HCT116 (cell line): ENCODE results near the gene TMEM143. TPM values are rescaled to one million over a fixed set of nuclear protein-coding genes. Genes with fewer than 3 reads are reported as not detected.

ENCODE experiments used
- ATAC-seq: fragments of 200-7000 bp; cut with Tn5 transposase; 2 replicates; pipeline ENCODE4 v1.9.1; 2020; ENCODE audit warnings: mild to moderate bottlenecking, moderate library complexity
- BruUV-seq: library from RNA; stranded (reverse); fragments of 400-500 nt; replicated peaks from 2 replicates; lab custom pipeline; 2021; lab: Mats Ljungman, UMichigan
- CTCF ChIA-PET: fragments of 300-600 bp; sonication (Branson Sonifier 250); formaldehyde crosslinking; loops from one replicate; lab custom pipeline; 2021; ENCODE audit warnings: antibody characterized with exemption; lab: Charles Lee
- POLR2A ChIA-PET: fragments of 300-600, 350-600 bp; sonication (Branson Sonifier 250); formaldehyde crosslinking; loops from one replicate; lab custom pipeline; 2021; ENCODE audit warnings: antibody characterized with exemption; lab: Charles Lee
- RAD21 ChIA-PET, 2 experiments: fragments of 300-600 bp; sonication (Branson Sonifier 250); formaldehyde crosslinking; loops; one replicate each; lab custom pipeline; 2023; ENCODE audit warnings: low total read pairs in 2 of 2; ENCODE audit not compliant: uncharacterized antibody in 2 of 2, unreplicated experiment in 2 of 2, low non-redundant PET in 1 of 2; lab: Charles Lee
- DNase-seq: peaks from one replicate; pipeline ENCODE4 v3.0.0-alpha.2; 2010; ENCODE audit warnings: low read depth, low spot score
- H2AFZ ChIP-seq: fragments of 200-600 bp; shearing (Covaris generic), sonication (generic); 2 replicates; pipeline ENCODE4 v1.6.1; 2017; ENCODE audit warnings: low read depth, mixed run types, mixed read lengths, antibody characterized with exemption, low read length; ENCODE audit not compliant: poor library complexity, severe bottlenecking
- H3K27ac ChIP-seq: 2 replicates; pipeline ENCODE4 v1.5.1; 2012; ENCODE audit warnings: low read depth, low read length
- H3K27me3 ChIP-seq: fragments of 200-600 bp; sonication (generic); 2 replicates; pipeline ENCODE4 v1.6.1; 2016; ENCODE audit warnings: mixed run types, low read length, mixed read lengths; ENCODE audit not compliant: insufficient read depth
- H3K36me3 ChIP-seq, 2 experiments: fragments of 200-500 bp in 1 of 2; fragments of 200-600 bp in 1 of 2; sonication (Bioruptor generic) in 1 of 2; sonication (generic) in 1 of 2; 2 replicates each; pipeline versions ENCODE4 v1.5.1 to v1.6.1; 2014 to 2016; ENCODE audit warnings: low read length in 2 of 2, inconsistent platforms in 1 of 2, mixed read lengths in 1 of 2, mixed run types in 1 of 2; ENCODE audit not compliant: insufficient read depth in 2 of 2, control insufficient read depth in 1 of 2
- H3K4me1 ChIP-seq, 2 experiments: fragments of 200-600 bp in 1 of 2; sonication (generic) in 1 of 2; 2 replicates each; pipeline versions ENCODE4 v1.5.1 to v1.6.1; 2012 to 2017; ENCODE audit warnings: low read length in 2 of 2, inconsistent platforms in 1 of 2, mild to moderate bottlenecking in 1 of 2, mixed read lengths in 1 of 2, mixed run types in 1 of 2, moderate library complexity in 1 of 2; ENCODE audit not compliant: insufficient read depth in 2 of 2, control insufficient read depth in 1 of 2
- H3K4me2 ChIP-seq: fragments of 200-600 bp; sonication (generic); 2 replicates; pipeline ENCODE4 v1.6.1; 2017; ENCODE audit warnings: mixed run types, low read length, mixed read lengths
- H3K4me3 ChIP-seq, 2 experiments: fragments of 200-600 bp in 1 of 2; sonication (generic) in 1 of 2; replicated peaks in 1 of 2; 2 replicates each; pipeline ENCODE4 v1.5.1; 2011 to 2016; ENCODE audit warnings: low read length in 2 of 2, control low read depth in 1 of 2, low read depth in 1 of 2, mild to moderate bottlenecking in 1 of 2, mixed read lengths in 1 of 2, mixed run types in 1 of 2
- H3K79me2 ChIP-seq: fragments of 200-600 bp; sonication (generic); 2 replicates; pipeline ENCODE4 v1.6.1; 2017; ENCODE audit warnings: mild to moderate bottlenecking, mixed run types, low read length, moderate library complexity, mixed read lengths; ENCODE audit not compliant: insufficient read depth
- H3K9ac ChIP-seq: fragments of 200-600 bp; sonication (generic); 2 replicates; pipeline ENCODE4 v1.6.1; 2016; ENCODE audit warnings: low read length, mixed read lengths
- H3K9me2 ChIP-seq: fragments of 200-600 bp; sonication (generic), shearing (Covaris generic); 2 replicates; pipeline ENCODE4 v1.6.1; 2017; ENCODE audit warnings: mixed run types, mild to moderate bottlenecking, moderate library complexity; ENCODE audit not compliant: insufficient read depth
- H3K9me3 ChIP-seq, 2 experiments: fragments of 200-500 bp in 1 of 2; fragments of 200-600 bp in 1 of 2; sonication (Bioruptor generic) in 1 of 2; sonication (generic) in 1 of 2; 2 replicates each; pipeline ENCODE4 v1.6.1; 2014 to 2017; ENCODE audit warnings: low read length in 2 of 2, mixed read lengths in 2 of 2, inconsistent platforms in 1 of 2, low read depth in 1 of 2, mild to moderate bottlenecking in 1 of 2, mixed run types in 1 of 2, moderate library complexity in 1 of 2; ENCODE audit not compliant: control insufficient read depth in 1 of 2, insufficient read depth in 1 of 2
- H4K20me1 ChIP-seq: fragments of 200-600 bp; sonication (generic), shearing (Covaris generic); 2 replicates; pipeline ENCODE4 v1.6.1; 2017; ENCODE audit warnings: mixed run types, mild to moderate bottlenecking, moderate library complexity; ENCODE audit not compliant: insufficient read depth
- CBX3 ChIP-seq: IDR thresholded peaks from 2 replicates; pipeline ENCODE4 v1.6.1; 2012; ENCODE audit warnings: low read depth
- CEBPB ChIP-seq: IDR thresholded peaks from 2 replicates; pipeline ENCODE4 v1.6.1; 2012; ENCODE audit warnings: low read depth
- EGR1 ChIP-seq: IDR thresholded peaks from 2 replicates; pipeline ENCODE4 v1.6.1; 2012; ENCODE audit warnings: low read depth
- ELF1 ChIP-seq: IDR thresholded peaks from 2 replicates; pipeline ENCODE4 v1.6.1; 2012; ENCODE audit warnings: low read depth, borderline replicate concordance
- EZH2phosphoT487 ChIP-seq: fragments of 200-600 bp; IDR thresholded peaks from 2 replicates; pipeline ENCODE4 v1.6.1; 2018; ENCODE audit warnings: antibody characterized with exemption, borderline replicate concordance
- FOSL1 ChIP-seq: IDR thresholded peaks from 2 replicates; pipeline ENCODE4 v1.6.1; 2012; ENCODE audit warnings: low read depth
- JUND ChIP-seq: IDR thresholded peaks from 2 replicates; pipeline ENCODE4 v1.6.1; 2012
- POLR2AphosphoS5 ChIP-seq: IDR thresholded peaks from 2 replicates; pipeline ENCODE4 v1.6.1; 2011; ENCODE audit warnings: mild to moderate bottlenecking, low read depth, low read length, moderate library complexity
- RAD21 ChIP-seq: IDR thresholded peaks from 2 replicates; pipeline ENCODE4 v1.6.1; 2012; ENCODE audit warnings: low read depth, mild to moderate bottlenecking
- SP1 ChIP-seq: IDR thresholded peaks from 2 replicates; pipeline ENCODE4 v1.6.1; 2012; ENCODE audit warnings: low read depth
- SRF ChIP-seq: IDR thresholded peaks from 2 replicates; pipeline ENCODE4 v1.6.1; 2012; ENCODE audit warnings: low read depth
- TCF7L2 ChIP-seq: IDR thresholded peaks from 2 replicates; pipeline ENCODE4 v1.7.0; 2011; ENCODE audit warnings: borderline replicate concordance, inconsistent platforms; ENCODE audit not compliant: insufficient read depth, insufficient read length; ENCODE audit errors: extremely low read depth
- YY1 ChIP-seq: IDR thresholded peaks from 2 replicates; pipeline ENCODE4 v1.6.1; 2011; ENCODE audit warnings: low read length, low read depth, moderate library complexity, mild to moderate bottlenecking; ENCODE audit not compliant: insufficient replicate concordance; ENCODE audit errors: extremely low read depth
- ZFX ChIP-seq: fragments of 450-650 bp; IDR thresholded peaks from 2 replicates; pipeline ENCODE4 v1.6.1; 2017
- ZNF274 ChIP-seq: fragments of 200-500 bp; sonication (Bioruptor generic); IDR thresholded peaks from 2 replicates; pipeline ENCODE4 v1.6.1; 2014; ENCODE audit warnings: mild to moderate bottlenecking, low read depth, low read length, inconsistent platforms
- intact Hi-C: fragments of 100-400 bp; cut with micrococcal nuclease; formaldehyde crosslinking; loops from 2 replicates; pipeline ENCODE4 v1.10.0; 2022
- total RNA-seq: library from RNA; stranded (reverse); gene quantifications from one replicate; pipeline ENCODE4 v1.2.1, GENCODE V29; 2021; ENCODE audit not compliant: unreplicated experiment
- TF ChIP-seq, protein P1 (sequence below): IDR thresholded peaks from 2 replicates; pipeline ENCODE4 v1.6.1; 2012
- TF ChIP-seq, protein P2 (sequence below): IDR thresholded peaks from 2 replicates; pipeline ENCODE4 v1.6.1; 2011; ENCODE audit warnings: mild to moderate bottlenecking, low read length, moderate library complexity; ENCODE audit not compliant: insufficient replicate concordance; ENCODE audit errors: extremely low read depth

The TMEM143 gene
- total RNA-seq, 1 experiment from 2014 or later: 13.2 TPM

DNA sequence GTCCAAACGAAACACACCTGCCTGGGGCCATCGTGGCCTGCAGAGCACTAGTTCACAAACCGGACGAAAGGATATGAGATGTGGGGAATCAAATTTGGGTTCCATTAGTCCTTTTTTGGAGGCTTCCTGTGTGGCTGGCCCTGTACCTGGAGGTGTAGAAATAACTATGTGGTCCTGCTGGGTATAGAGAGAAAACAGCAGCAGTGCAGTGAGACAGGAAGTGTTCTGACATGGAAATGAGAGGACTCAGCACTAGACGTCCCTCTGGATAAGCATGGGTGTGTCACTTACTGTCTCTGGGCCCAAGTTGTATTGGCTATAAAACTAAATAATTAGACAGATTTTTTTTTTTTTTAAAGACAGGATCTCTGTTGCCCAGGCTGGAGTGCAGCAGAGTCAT lies 15.3 kb upstream of the TMEM143 start:
- Histone ChIP-seq H3K79me2 (no peaks in the 10 kb centered on the region), H4K20me1 (no peaks in the 10 kb centered on the region), H3K9ac (no peak overlapping the region), H3K9me2 (no peaks in the 10 kb centered on the region), H3K27ac (no peak overlapping the region), H3K27me3 (no peaks in the 10 kb centered on the region), H3K4me3 (no peak overlapping the region), H3K9me3 (no peaks in the 10 kb centered on the region), H2AFZ (no peak overlapping the region), H3K4me1 (peaks cover 13 to 24% of the 10 kb centered on the region in 2 experiments; a peak in 3 of 4 replicates), H3K4me2 (peak overlapping the region; percentile 66; the same call in 1 of the 2 replicates), H3K36me3 (peaks cover 11 to 16% of the 10 kb centered on the region in 2 experiments; a peak in 3 of 4 replicates)
- ChIA-PET CTCF (interaction anchor here (0.8 kb wide), 1 partner anchor 12 kb away, joined by 4 read pairs; the partner anchor contains the start of gene KDELR1), RAD21 (no interaction called here), POLR2A (no interaction called here)
- intact Hi-C loops: no loop called here
- ATAC-seq: no peak
- no peak for DNase-seq
- no TSS peak for BruUV-seq
- TF ChIP-seq ZFX (no peak), EZH2phosphoT487 (no peak), ZNF274 (no peak), POLR2AphosphoS5 (peak; percentile 17; the same call in 1 of the 2 replicates), JUND (no peak)
- TF ChIP-seq, protein P1, sequence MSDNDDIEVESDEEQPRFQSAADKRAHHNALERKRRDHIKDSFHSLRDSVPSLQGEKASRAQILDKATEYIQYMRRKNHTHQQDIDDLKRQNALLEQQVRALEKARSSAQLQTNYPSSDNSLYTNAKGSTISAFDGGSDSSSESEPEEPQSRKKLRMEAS: no peak

DNA sequence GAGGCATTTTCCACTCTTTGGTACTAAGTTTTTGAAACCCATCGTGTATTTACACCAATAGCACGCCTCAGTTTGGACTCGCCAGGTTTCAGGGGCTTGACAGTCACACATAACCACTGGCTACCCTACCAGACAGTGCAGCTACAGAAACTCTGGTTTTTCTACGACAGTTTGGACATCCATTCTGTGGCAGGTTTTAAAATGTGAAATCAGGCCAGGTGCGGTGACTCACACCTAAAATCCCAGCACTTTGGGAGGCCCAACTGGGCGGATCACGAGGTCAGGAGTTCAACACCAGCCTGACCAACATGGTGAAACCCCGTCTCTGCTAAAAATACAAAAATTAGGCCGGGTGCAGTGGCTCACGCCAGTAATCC lies 14.4 kb upstream of the TMEM143 start:
- no peaks in the 10 kb centered on the region for H4K20me1 ChIP-seq
- no peak overlapping the region; the same call in 1 of the 2 replicates for H3K9ac ChIP-seq
- no peaks in the 10 kb centered on the region for H3K79me2 ChIP-seq
- H3K4me3 ChIP-seq: peak overlapping the region in 1 of 2 experiments; percentile 8; a peak in 1 of 4 replicates
- no peaks in the 10 kb centered on the region for H3K9me3 ChIP-seq
- ChIA-PET CTCF (no interaction called here), POLR2A (no interaction called here), RAD21 (no interaction called here)
- ATAC-seq: peak; percentile 12; the same call in 1 of the 2 replicates
- peaks cover 8% of the 10 kb centered on the region in 2 experiments; a peak in 2 of 4 replicates for H3K36me3 ChIP-seq
- intact Hi-C loops: no loop called here
- H3K4me2 ChIP-seq: peak overlapping the region; percentile 66
- DNase-seq: no peak
- no TSS peak for BruUV-seq
- H3K27me3 ChIP-seq: no peaks in the 10 kb centered on the region
- no peak overlapping the region for H2AFZ ChIP-seq
- H3K27ac ChIP-seq: no peak overlapping the region
- H3K4me1 ChIP-seq: peaks cover 18 to 31% of the 10 kb centered on the region in 2 experiments; a peak in 3 of 4 replicates
- no peaks in the 10 kb centered on the region for H3K9me2 ChIP-seq
- TF ChIP-seq ZFX: no peak
- no peak for TF ChIP-seq POLR2AphosphoS5
- TF ChIP-seq RAD21: no peak
- TF ChIP-seq, protein P1: no peak
- TF ChIP-seq TCF7L2: no peak
- TF ChIP-seq SRF: no peak
- no peak for TF ChIP-seq YY1
- no peak for TF ChIP-seq JUND
- no peak for TF ChIP-seq EZH2phosphoT487
- no peak for TF ChIP-seq FOSL1
- TF ChIP-seq SP1: no peak
- TF ChIP-seq, protein P2, sequence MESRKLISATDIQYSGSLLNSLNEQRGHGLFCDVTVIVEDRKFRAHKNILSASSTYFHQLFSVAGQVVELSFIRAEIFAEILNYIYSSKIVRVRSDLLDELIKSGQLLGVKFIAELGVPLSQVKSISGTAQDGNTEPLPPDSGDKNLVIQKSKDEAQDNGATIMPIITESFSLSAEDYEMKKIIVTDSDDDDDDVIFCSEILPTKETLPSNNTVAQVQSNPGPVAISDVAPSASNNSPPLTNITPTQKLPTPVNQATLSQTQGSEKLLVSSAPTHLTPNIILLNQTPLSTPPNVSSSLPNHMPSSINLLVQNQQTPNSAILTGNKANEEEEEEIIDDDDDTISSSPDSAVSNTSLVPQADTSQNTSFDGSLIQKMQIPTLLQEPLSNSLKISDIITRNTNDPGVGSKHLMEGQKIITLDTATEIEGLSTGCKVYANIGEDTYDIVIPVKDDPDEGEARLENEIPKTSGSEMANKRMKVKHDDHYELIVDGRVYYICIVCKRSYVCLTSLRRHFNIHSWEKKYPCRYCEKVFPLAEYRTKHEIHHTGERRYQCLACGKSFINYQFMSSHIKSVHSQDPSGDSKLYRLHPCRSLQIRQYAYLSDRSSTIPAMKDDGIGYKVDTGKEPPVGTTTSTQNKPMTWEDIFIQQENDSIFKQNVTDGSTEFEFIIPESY: no peak
- no peak for TF ChIP-seq ELF1
- TF ChIP-seq EGR1: no peak
- TF ChIP-seq CBX3: no peak
- TF ChIP-seq ZNF274: no peak
- no peak for TF ChIP-seq CEBPB
